HepG2 (cell line): ENCODE data around the gene COG8. TPM values are rescaled to one million over a fixed set of nuclear protein-coding genes. Genes with fewer than 3 reads are reported as not detected.

ENCODE experiments used
- AGO2 ChIP-seq: fragments of 200-400 bp; formaldehyde crosslinking; optimal IDR thresholded peaks from 2 replicates; pipeline ENCODE3; 2017; ENCODE audit warnings: mild to moderate bottlenecking, low read depth, low read length, moderate library complexity
- ASH2L ChIP-seq: fragments of 300-600, 200-600 bp; sonication (generic); IDR thresholded peaks from 2 replicates; pipeline ENCODE4 v1.7.0; 2017; ENCODE audit warnings: low read depth, mild to moderate bottlenecking, moderate library complexity, mixed read lengths, low read length; ENCODE audit not compliant: insufficient read length
- ATAD3A ChIP-seq: sonication (generic); formaldehyde crosslinking; IDR thresholded peaks from 2 replicates; pipeline ENCODE4 v1.4.0; 2020; ENCODE audit warnings: missing genetic modification reagents
- BORCS8-MEF2B ChIP-seq: sonication (generic); formaldehyde crosslinking; IDR thresholded peaks from 2 replicates; pipeline ENCODE4 v1.8.0; 2022; ENCODE audit warnings: mild to moderate bottlenecking, missing genetic modification reagents
- CENPX ChIP-seq: sonication (generic); formaldehyde crosslinking; IDR thresholded peaks from 2 replicates; pipeline ENCODE4 v1.9.0; 2021; ENCODE audit warnings: mild to moderate bottlenecking, missing genetic modification reagents, moderate library complexity
- ETV6 ChIP-seq: sonication (generic); formaldehyde crosslinking; conservative IDR thresholded peaks from 2 replicates; pipeline ENCODE4 v1.4.0; 2020; ENCODE audit warnings: missing genetic modification reagents
- KDM3A ChIP-seq: IDR thresholded peaks from 2 replicates; pipeline ENCODE4 v1.6.1; 2018; ENCODE audit warnings: low read depth, missing compliant biosample characterization
- MYPOP ChIP-seq: sonication (generic); formaldehyde crosslinking; IDR thresholded peaks from 2 replicates; pipeline ENCODE4 v1.8.1; 2023; ENCODE audit warnings: mild to moderate bottlenecking, moderate library complexity, missing genetic modification reagents
- NRL ChIP-seq: sonication (generic); formaldehyde crosslinking; IDR thresholded peaks from 2 replicates; pipeline ENCODE4 v1.5.0; 2020; ENCODE audit warnings: missing genetic modification reagents, mild to moderate bottlenecking, moderate library complexity, borderline replicate concordance
- RAD51 ChIP-seq: fragments of 450-650 bp; IDR thresholded peaks from 2 replicates; pipeline ENCODE4 v1.6.1; 2016; ENCODE audit warnings: borderline replicate concordance
- RCOR2 ChIP-seq: IDR thresholded peaks from 2 replicates; pipeline ENCODE4 v1.6.1; 2016; ENCODE audit warnings: missing biosample characterization, missing genetic modification reagents
- SP140L ChIP-seq: sonication (generic); formaldehyde crosslinking; IDR thresholded peaks from 2 replicates; pipeline ENCODE4 v1.4.0; 2020; ENCODE audit warnings: missing genetic modification reagents, borderline replicate concordance
- ZNF431 ChIP-seq: sonication (generic); formaldehyde crosslinking; IDR thresholded peaks from 2 replicates; pipeline ENCODE4 v1.9.0; 2022; ENCODE audit warnings: missing genetic modification reagents, low read depth, mild to moderate bottlenecking, borderline replicate concordance
- ZNF576 ChIP-seq: sonication (generic); formaldehyde crosslinking; IDR thresholded peaks from 2 replicates; pipeline ENCODE4 v1.4.0; 2020; ENCODE audit warnings: mild to moderate bottlenecking, missing genetic modification reagents
- ZNF615 ChIP-seq: sonication (generic); formaldehyde crosslinking; IDR thresholded peaks from 2 replicates; pipeline ENCODE4 v1.5.0; 2020; ENCODE audit warnings: mild to moderate bottlenecking, missing genetic modification reagents, borderline replicate concordance
- ZNF749 ChIP-seq: sonication (generic); formaldehyde crosslinking; IDR thresholded peaks from 2 replicates; pipeline ENCODE4 v1.8.0; 2022; ENCODE audit warnings: mild to moderate bottlenecking, missing genetic modification reagents, moderate library complexity, borderline replicate concordance
- polyA plus RNA-seq, 8 experiments: library from polyadenylated mRNA; depleted of rRNA in 3 of 8; stranded (reverse) in 7 of 8; unstranded in 1 of 8; fragments of >200 nt; fragmentation: Illumina TruSeq in 4 of 8; extraction: Trizol in 4 of 8; gene quantifications; 2 replicates each; pipeline versions ENCODE4 v1.2.1 to v1.2.3, GENCODE V29; 2011 to 2016; ENCODE audit warnings: low read depth in 4 of 8, missing spikeins in 1 of 8, mixed read lengths in 1 of 8; ENCODE audit not compliant: insufficient read depth in 1 of 8
- total RNA-seq, 5 experiments: library from RNA; depleted of rRNA; stranded (reverse); fragments of >200 nt; fragmentation: Illumina TruSeq; extraction: Trizol; gene quantifications; 2 replicates each; pipeline ENCODE4 v1.2.3, GENCODE V29; 2016; ENCODE audit warnings: low read depth in 1 of 5
- TF ChIP-seq, protein P1 (sequence below), 2 experiments: sonication (generic) in 1 of 2; formaldehyde crosslinking in 1 of 2; IDR thresholded peaks; 2 replicates each; pipeline versions ENCODE4 v1.4.0 to v1.6.1; 2016 to 2020; ENCODE audit warnings: borderline replicate concordance in 1 of 2, low read depth in 1 of 2, mild to moderate bottlenecking in 1 of 2, missing genetic modification reagents in 1 of 2
- TF ChIP-seq, protein P2 (sequence below): sonication (generic); formaldehyde crosslinking; IDR thresholded peaks from 2 replicates; pipeline ENCODE4 v1.8.1; 2023; ENCODE audit warnings: missing genetic modification reagents, mild to moderate bottlenecking, borderline replicate concordance
- TF ChIP-seq, protein P3 (sequence below): sonication (generic); formaldehyde crosslinking; conservative IDR thresholded peaks from 2 replicates; pipeline ENCODE4 v1.8.0; 2022; ENCODE audit warnings: low read depth, missing genetic modification reagents
- TF ChIP-seq, protein P4 (sequence below): sonication (generic); formaldehyde crosslinking; IDR thresholded peaks from 2 replicates; pipeline ENCODE4 v1.5.0; 2020; ENCODE audit warnings: missing genetic modification reagents

Gene COG8
- total and polyA plus RNA-seq, 2 of the 13 experiments (the other 11 are each of a cell fraction or from before 2014, with no cell fraction given): 45.5 to 52.1 TPM

- TF ChIP-seq RAD51 (no peak), MYPOP (CRISPR knock-in tag) (0 out of 2 replicates have a peak, but pooled peaks have one; percentile 67), AGO2 (no peak), ZNF749 (no peak), RCOR2 (CRISPR knock-in tag) (peak; percentile 54; the same call in 1 of the 2 replicates), ATAD3A (CRISPR knock-in tag) (no peak), ZNF615 (CRISPR knock-in tag) (no peak), ZNF431 (peak; percentile 72; the same call in 1 of the 2 replicates), CENPX (no peak), NRL (no peak), BORCS8-MEF2B (CRISPR knock-in tag) (peak; percentile 75; the same call in 1 of the 2 replicates), ZNF576 (CRISPR knock-in tag) (no peak), KDM3A (CRISPR knock-in tag) (peak; percentile 62; the same call in 1 of the 2 replicates), ETV6 (no peak), SP140L (CRISPR knock-in tag) (no peak), ASH2L (peak; percentile 64)
- TF ChIP-seq, protein P1, sequence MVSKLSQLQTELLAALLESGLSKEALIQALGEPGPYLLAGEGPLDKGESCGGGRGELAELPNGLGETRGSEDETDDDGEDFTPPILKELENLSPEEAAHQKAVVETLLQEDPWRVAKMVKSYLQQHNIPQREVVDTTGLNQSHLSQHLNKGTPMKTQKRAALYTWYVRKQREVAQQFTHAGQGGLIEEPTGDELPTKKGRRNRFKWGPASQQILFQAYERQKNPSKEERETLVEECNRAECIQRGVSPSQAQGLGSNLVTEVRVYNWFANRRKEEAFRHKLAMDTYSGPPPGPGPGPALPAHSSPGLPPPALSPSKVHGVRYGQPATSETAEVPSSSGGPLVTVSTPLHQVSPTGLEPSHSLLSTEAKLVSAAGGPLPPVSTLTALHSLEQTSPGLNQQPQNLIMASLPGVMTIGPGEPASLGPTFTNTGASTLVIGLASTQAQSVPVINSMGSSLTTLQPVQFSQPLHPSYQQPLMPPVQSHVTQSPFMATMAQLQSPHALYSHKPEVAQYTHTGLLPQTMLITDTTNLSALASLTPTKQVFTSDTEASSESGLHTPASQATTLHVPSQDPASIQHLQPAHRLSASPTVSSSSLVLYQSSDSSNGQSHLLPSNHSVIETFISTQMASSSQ (IDR thresholded peaks at IDR 0.05; ENCODE audit: low read depth): peak; percentile 32; the same call in 1 of the 2 replicates
- TF ChIP-seq, protein P1 (CRISPR knock-in tag; IDR thresholded peaks at IDR 0.05; ENCODE audit: borderline replicate concordance): 0 out of 2 replicates have a peak, but pooled peaks have one; percentile 54
- TF ChIP-seq, protein P2, sequence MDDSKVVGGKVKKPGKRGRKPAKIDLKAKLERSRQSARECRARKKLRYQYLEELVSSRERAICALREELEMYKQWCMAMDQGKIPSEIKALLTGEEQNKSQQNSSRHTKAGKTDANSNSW (CRISPR knock-in tag): no peak
- TF ChIP-seq, protein P3, sequence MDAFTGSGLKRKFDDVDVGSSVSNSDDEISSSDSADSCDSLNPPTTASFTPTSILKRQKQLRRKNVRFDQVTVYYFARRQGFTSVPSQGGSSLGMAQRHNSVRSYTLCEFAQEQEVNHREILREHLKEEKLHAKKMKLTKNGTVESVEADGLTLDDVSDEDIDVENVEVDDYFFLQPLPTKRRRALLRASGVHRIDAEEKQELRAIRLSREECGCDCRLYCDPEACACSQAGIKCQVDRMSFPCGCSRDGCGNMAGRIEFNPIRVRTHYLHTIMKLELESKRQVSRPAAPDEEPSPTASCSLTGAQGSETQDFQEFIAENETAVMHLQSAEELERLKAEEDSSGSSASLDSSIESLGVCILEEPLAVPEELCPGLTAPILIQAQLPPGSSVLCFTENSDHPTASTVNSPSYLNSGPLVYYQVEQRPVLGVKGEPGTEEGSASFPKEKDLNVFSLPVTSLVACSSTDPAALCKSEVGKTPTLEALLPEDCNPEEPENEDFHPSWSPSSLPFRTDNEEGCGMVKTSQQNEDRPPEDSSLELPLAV: no peak
- TF ChIP-seq, protein P4, sequence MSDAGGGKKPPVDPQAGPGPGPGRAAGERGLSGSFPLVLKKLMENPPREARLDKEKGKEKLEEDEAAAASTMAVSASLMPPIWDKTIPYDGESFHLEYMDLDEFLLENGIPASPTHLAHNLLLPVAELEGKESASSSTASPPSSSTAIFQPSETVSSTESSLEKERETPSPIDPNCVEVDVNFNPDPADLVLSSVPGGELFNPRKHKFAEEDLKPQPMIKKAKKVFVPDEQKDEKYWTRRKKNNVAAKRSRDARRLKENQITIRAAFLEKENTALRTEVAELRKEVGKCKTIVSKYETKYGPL (CRISPR knock-in tag): no peak
Measured at GRCh38 chr16:69326172-69326873, 13.0 kb downstream of the COG8 start (continued).
